Measurements from ENCODE around the gene BCOR. TPM values are rescaled to one million over a fixed set of nuclear protein-coding genes. Genes with fewer than 3 reads are reported as not detected.

The BCOR gene
- total and polyA plus RNA-seq, 9 of the 15 experiments (the other 6 are each of a cell fraction or from before 2014, with no cell fraction given): 27.5 to 113 (median 37.6) TPM

DNA sequence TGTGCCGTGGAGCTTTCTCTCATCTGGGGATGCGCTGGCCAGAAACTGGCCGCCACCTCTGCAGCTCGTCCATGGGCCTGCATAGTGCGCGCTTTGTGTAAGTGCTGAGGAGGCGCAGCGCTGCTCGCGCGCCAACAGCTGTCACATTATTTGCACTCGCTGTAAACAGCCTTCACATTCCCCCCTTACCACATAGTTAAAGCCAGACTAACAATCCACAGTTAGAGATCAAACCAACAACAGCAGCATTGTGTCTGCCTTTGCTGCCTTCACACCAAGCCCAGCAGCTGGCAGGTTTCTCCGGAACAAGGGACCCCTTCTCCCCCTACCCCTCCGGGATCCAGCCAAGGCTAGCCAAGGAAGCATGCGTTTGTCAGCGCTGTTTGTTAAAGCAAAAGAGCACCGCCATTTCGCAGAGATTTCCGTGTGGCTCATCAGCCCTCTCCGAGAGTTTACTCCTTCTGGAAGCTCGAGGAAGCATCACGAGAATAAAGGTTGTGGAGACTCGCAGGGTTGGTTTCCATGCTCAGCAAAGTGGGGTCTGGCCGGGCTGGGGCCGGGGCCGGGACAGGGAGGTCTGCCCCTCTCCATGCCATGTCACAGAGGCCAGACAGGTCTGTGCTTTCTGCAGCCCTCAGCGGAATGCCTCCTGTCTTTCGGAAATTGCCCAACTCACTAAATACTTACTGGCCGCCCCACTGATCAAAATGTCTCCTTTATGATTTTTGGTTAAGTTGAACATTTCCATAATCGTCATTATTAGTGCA lies 11.0 kb downstream of the BCOR start (continued):
- TF ChIP-seq RBM15 (IDR thresholded peaks at IDR 0.05; ENCODE audit: insufficient read depth, low read length): no peak
- TF ChIP-seq ZNF592 (IDR thresholded peaks at IDR 0.05): no peak
- TF ChIP-seq CHD7 (IDR thresholded peaks at IDR 0.05; ENCODE audit: low read depth, low read length): no peak
- no peak for TF ChIP-seq KDM1A (IDR thresholded peaks at IDR 0.05)
